Heart left ventricle (tissue), 16 donors: ENCODE data around the gene PROCR. TPM values are rescaled to one million over a fixed set of nuclear protein-coding genes. Genes with fewer than 3 reads are reported as not detected.

Source experiments
- ATAC-seq, 4 donors: fragments of 200-7000 bp; cut with Tn5 transposase; one replicate each; pipeline ENCODE4 v1.9.1; 2020 to 2022; ENCODE audit warnings: moderate library complexity in 4 of 4, mild to moderate bottlenecking in 3 of 4, moderate number of reproducible peaks in 1 of 4
- DNase-seq, 5 donors: peaks; one replicate each; pipeline ENCODE4 v3.0.0-alpha.2; 2020
- H3K27ac ChIP-seq, 12 donors: fragments of 200-600 bp; sonication (generic) in 4 of 12; one replicate each; pipeline versions ENCODE4 v1.5.0 to v1.8.0; 2016 to 2022; ENCODE audit warnings: mild to moderate bottlenecking in 2 of 12
- H3K27me3 ChIP-seq, 9 donors: fragments of 200-600 bp; sonication (generic) in 2 of 9; one replicate each; pipeline versions ENCODE4 v1.5.1 to v1.8.0; 2016 to 2022; ENCODE audit warnings: mild to moderate bottlenecking in 3 of 9
- H3K36me3 ChIP-seq, 9 donors: fragments of 200-600 bp; sonication (generic) in 2 of 9; one replicate each; pipeline versions ENCODE4 v1.5.0 to v1.8.0; 2018 to 2022; ENCODE audit warnings: mild to moderate bottlenecking in 2 of 9
- H3K4me1 ChIP-seq, 12 donors: fragments of 200-600 bp; sonication (generic) in 4 of 12; one replicate each; pipeline versions ENCODE4 v1.5.0 to v1.8.0; 2016 to 2022; ENCODE audit warnings: mild to moderate bottlenecking in 3 of 12
- H3K4me3 ChIP-seq, 12 donors: fragments of 200-600 bp; sonication (generic) in 4 of 12; one replicate each; pipeline versions ENCODE4 v1.5.0 to v1.8.0; 2017 to 2022; ENCODE audit warnings: mild to moderate bottlenecking in 9 of 12, moderate library complexity in 4 of 12
- H3K9me3 ChIP-seq, 12 donors: fragments of 200-600 bp; sonication (generic) in 4 of 12; one replicate each; pipeline versions ENCODE4 v1.5.0 to v1.8.0; 2016 to 2022; ENCODE audit warnings: mild to moderate bottlenecking in 1 of 12
- POLR2A ChIP-seq, 2 donors: fragments of 450-650 bp; IDR thresholded peaks; one replicate each; pipeline ENCODE4 v1.6.1; 2017; ENCODE audit warnings: antibody characterized with exemption in 2 of 2, mild to moderate bottlenecking in 2 of 2, moderate library complexity in 2 of 2
- WGBS, 4 donors: extraction: QIAGEN DNeasy Blood & Tissue Kit in 2 of 4; methylation state at CpG; one replicate each; pipeline versions ENCODE4 v1.1.5 to v1.1.7; 2013 to 2018; 5-methylcytosine and 5-hydroxymethylcytosine counted together
- intact Hi-C, 10 donors: fragments of 100-400 bp; cut with DNase I; formaldehyde crosslinking; loops; one replicate each; pipeline versions ENCODE4 v1.11.1 to v1.14.2; 2022
- polyA plus RNA-seq, 2 donors: library from polyadenylated mRNA; stranded (reverse); fragments of 200-250 nt; gene quantifications; one replicate each; pipeline ENCODE4 v1.2.3, GENCODE V29; 2013
- total RNA-seq, 9 donors: library from RNA; depleted of rRNA in 2 of 9; stranded (reverse); fragments of >200 nt in 2 of 9; fragmentation: NEBNext Ultra II Directional in 3 of 9; extraction: Animal tissue kit (Norgen Biotek cat#: 25700) in 3 of 9; gene quantifications; one replicate each; pipeline versions ENCODE4 v1.1.0 to v1.2.4, GENCODE V29; 2016 to 2023
- TF ChIP-seq, protein P1 (sequence below), 12 donors: fragments of 200-600 bp; sonication (generic) in 4 of 12; IDR thresholded peaks; one replicate each; pipeline versions ENCODE4 v1.5.0 to v1.8.0; 2018 to 2022; ENCODE audit warnings: antibody characterized with exemption in 12 of 12, mild to moderate bottlenecking in 5 of 12
- donor health status: ischemic (EF 13 %, LVEDD 7.1; RV severe dilation, severe dysfunction).
- donor health status: healthy with polysubstance abuse.
- donor health status: DM: no; HTN: yes; CAD: no.
- donor health status: DM: no; HTN: no; CAD: no.
- donor health status: ischemic (EF 25% LVEDD 6.9; RV normal size, moderate dysfunction).
- donor health status: ischemic (EF 25% LVEDD 5.7; RV mildly dilated, moderate dysfunction).
- donor health status: healthy.
- donor health status: DM: yes; HTN: yes; CAD: no.
- donor health status: ischemic (EF 35%, LVEDD 5.7; RV mildly dilated, moderate dysfunction).
- donor health status: nonischemic (EF 11% LVEDD 7.7; RV severe dilation, severe dysfunction).
- donor health status: DM: yes; HTN: yes; CAD: no.
- donor health status: PGD.
- donor health status: ischemic (EF 29% LVEDD 5.4; RV normal size, mild dysfunction).
- donor health status: nonischemic (EF 23%, LVEDD 6.1; RV moderate dilation, normal function).

PROCR gene
- total and polyA plus RNA-seq, 11 donors, result 2.5 to 64.6 (median 11.9) TPM

DNA sequence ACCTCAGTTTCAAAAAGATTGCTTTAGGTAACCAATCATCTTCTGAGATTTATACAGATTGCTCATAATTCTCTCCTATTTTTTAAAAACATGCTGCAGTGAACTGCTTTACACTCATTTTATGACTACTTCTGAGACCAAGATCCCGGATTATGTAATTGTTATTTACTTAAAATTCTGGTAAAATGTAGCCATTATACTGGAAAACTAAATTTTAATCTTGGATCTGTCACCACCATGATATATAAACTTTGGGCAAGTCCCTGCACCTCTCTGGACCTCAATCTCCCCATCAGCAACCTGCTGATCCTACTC is 477 bp upstream of the PROCR start:
- Histone ChIP-seq H3K4me3 (peak overlapping the region in 10 of 12 donors; percentile 26 to 58 (median 51)), H3K27ac (peak overlapping the region in 10 of 12 donors; percentile 55 to 83 (median 74)), H3K4me1 (peaks cover 0 to 36% (median 23%) of the 10 kb centered on the region in 12 donors), H3K36me3 (peaks cover 0 to 6% (median 0%) of the 10 kb centered on the region in 9 donors), H3K27me3 (no peaks in the 10 kb centered on the region), H3K9me3 (no peaks in the 10 kb centered on the region)
- WGBS, 4 donors, result 58 to 74% (median 70%) methylated on average over 1 of the region's 1 CpG
- ATAC-seq (no peak), DNase-seq (no peak)
- intact Hi-C loops, result loop anchor here in 3 of 10 donors (5.0 kb wide), 1 partner anchor 36 kb away; no protein-coding TSS in a partner anchor
- TF ChIP-seq POLR2A (IDR thresholded peaks at IDR 0.05), result no peak
- TF ChIP-seq, protein P1, sequence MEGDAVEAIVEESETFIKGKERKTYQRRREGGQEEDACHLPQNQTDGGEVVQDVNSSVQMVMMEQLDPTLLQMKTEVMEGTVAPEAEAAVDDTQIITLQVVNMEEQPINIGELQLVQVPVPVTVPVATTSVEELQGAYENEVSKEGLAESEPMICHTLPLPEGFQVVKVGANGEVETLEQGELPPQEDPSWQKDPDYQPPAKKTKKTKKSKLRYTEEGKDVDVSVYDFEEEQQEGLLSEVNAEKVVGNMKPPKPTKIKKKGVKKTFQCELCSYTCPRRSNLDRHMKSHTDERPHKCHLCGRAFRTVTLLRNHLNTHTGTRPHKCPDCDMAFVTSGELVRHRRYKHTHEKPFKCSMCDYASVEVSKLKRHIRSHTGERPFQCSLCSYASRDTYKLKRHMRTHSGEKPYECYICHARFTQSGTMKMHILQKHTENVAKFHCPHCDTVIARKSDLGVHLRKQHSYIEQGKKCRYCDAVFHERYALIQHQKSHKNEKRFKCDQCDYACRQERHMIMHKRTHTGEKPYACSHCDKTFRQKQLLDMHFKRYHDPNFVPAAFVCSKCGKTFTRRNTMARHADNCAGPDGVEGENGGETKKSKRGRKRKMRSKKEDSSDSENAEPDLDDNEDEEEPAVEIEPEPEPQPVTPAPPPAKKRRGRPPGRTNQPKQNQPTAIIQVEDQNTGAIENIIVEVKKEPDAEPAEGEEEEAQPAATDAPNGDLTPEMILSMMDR (IDR thresholded peaks at IDR 0.05), result no peak

DNA sequence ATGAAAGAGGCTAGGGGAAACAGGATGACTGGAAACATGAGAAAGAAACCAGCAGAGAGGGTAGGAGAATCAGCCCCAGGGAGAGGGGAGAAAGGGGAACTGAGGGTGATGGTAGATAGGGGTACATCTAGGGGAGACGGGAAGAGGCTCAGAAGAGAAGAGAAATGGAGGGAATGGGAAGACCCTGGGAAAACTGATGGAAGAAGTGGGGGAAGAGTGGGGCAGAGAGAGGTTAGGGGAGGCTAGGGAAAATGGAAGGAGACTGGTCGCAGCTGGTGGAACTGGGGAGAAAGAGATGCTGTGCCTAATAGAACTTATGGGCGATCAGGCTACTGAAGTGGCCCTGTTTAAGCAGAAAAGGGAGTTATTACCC is 548 bp downstream of the PROCR start:
- peaks cover 0 to 14% (median under 1%) of the 10 kb centered on the region in 9 donors for H3K36me3 ChIP-seq
- peak in 1 of 4 donors; percentile 8 for ATAC-seq
- no peaks in the 10 kb centered on the region for H3K9me3 ChIP-seq
- peaks cover 0 to 26% (median 12%) of the 10 kb centered on the region in 12 donors for H3K4me1 ChIP-seq
- intact Hi-C loops, result loop anchor here in 5 of 10 donors (1.0 to 5.0 kb wide), 3 partner anchors 26 to 36 kb away; no protein-coding TSS in a partner anchor
- no peak for TF ChIP-seq POLR2A (IDR thresholded peaks at IDR 0.05)
- WGBS, 4 donors, result 78 to 86% (median 83%) methylated on average over 3 of the region's 3 CpGs
- peak overlapping the region in 11 of 12 donors; percentile 17 to 58 (median 50) for H3K4me3 ChIP-seq
- H3K27ac ChIP-seq, result peak overlapping the region; percentile 23 to 83 (median 68)
- no peaks in the 10 kb centered on the region for H3K27me3 ChIP-seq
- DNase-seq, result no peak

DNA sequence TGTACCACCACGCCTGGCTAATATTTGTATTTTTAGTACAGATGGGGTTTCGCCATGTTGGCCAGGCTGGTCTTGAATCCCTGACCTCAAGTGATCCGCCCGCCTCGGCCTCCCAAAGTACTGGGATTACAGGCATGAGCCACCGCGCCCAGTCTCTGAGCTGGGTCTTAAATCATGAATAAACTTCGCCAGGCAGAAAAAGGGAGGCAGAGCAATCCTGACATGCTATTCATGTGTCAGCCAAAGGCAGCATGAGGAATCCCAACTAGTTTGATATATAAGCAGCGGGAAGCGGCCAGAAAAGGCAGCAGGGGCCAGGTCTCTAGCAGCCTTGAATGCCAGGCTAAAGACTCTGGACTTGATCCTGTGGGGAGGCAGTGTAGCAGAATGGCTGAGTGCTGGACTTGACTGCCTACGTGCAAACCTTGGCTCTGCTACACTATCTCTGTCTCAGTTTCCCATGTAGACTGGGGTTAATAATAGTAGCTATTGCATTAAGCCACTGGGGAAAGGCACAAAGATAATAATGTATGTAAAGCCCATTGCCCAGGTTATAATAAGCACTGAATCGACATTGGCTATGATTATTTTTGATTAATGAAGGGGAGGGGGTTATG is 1.8 kb downstream of the PROCR start:
- Histone ChIP-seq H3K27me3 (no peaks in the 10 kb centered on the region), H3K4me3 (peak overlapping the region in 4 of 12 donors; percentile 22 to 58 (median 40)), H3K27ac (no peak overlapping the region), H3K9me3 (no peaks in the 10 kb centered on the region), H3K4me1 (peaks cover 0 to 26% (median 10%) of the 10 kb centered on the region in 12 donors), H3K36me3 (peaks cover 0 to 21% (median 6%) of the 10 kb centered on the region in 9 donors)
- ATAC-seq, result no peak
- DNase-seq, result no peak
- WGBS, 4 donors, result 82 to 90% (median 86%) methylated on average over 12 of the region's 12 CpGs
- intact Hi-C loops, result loop anchor here in 3 of 10 donors (5.0 kb wide), 1 partner anchor 34 kb away; no protein-coding TSS in a partner anchor
- TF ChIP-seq POLR2A (IDR thresholded peaks at IDR 0.05), result no peak
- TF ChIP-seq, protein P1 (IDR thresholded peaks at IDR 0.05), result no peak

DNA sequence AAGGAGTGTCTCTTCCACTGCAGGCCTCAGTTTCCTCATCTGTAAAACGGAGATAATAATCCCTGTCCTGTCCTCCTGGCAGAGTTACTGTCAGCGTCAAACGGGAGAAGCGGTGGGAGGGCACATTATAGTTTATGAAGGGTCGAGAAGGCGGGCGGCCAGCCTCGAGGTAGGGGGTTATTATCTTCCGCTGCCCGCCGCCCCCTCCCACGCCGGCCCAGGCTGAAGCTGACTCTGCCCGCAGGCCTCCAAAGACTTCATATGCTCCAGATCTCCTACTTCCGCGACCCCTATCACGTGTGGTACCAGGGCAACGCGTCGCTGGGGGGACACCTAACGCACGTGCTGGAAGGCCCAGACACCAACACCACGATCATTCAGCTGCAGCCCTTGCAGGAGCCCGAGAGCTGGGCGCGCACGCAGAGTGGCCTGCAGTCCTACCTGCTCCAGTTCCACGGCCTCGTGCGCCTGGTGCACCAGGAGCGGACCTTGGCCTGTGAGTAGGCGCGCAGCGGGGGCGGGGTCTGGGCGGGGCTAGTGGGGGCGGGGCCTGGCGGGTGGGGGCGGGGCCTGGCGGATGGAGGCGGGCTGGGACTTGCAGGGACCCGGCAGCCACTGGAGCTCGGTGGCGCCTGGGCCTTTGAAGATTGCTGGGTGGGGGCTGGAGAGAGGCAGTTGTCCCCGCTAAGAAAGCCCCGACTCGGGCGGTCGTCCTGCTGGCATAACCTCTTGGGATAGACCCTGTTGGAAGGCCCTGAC is 2.8 kb downstream of the PROCR start:
- DNase-seq (peak in 1 of 5 donors; percentile 26), ATAC-seq (no peak)
- Histone ChIP-seq H3K4me1 (peaks cover 0 to 26% (median 10%) of the 10 kb centered on the region in 12 donors), H3K4me3 (peak overlapping the region in 4 of 12 donors; percentile 4 to 54 (median 24)), H3K9me3 (no peaks in the 10 kb centered on the region), H3K36me3 (peaks cover 0 to 24% (median 9%) of the 10 kb centered on the region in 9 donors), H3K27ac (no peak overlapping the region), H3K27me3 (no peaks in the 10 kb centered on the region)
- intact Hi-C loops, result loop anchor here in 3 of 10 donors (5.0 kb wide), 1 partner anchor 33 kb away; no protein-coding TSS in a partner anchor
- TF ChIP-seq, protein P1 (IDR thresholded peaks at IDR 0.05), result no peak
- no peak for TF ChIP-seq POLR2A (IDR thresholded peaks at IDR 0.05)
- WGBS, 4 donors, result 50 to 74% (median 61%) methylated on average over 38 to 49 of the region's 49 CpGs
